Measurements from ENCODE around the gene KCNA1. TPM values are rescaled to one million over a fixed set of nuclear protein-coding genes. Genes with fewer than 3 reads are reported as not detected.

Gene KCNA1
- total RNA-seq, 2 donors from 2014 or later = 0.11 TPM; not detected in 1

DNA sequence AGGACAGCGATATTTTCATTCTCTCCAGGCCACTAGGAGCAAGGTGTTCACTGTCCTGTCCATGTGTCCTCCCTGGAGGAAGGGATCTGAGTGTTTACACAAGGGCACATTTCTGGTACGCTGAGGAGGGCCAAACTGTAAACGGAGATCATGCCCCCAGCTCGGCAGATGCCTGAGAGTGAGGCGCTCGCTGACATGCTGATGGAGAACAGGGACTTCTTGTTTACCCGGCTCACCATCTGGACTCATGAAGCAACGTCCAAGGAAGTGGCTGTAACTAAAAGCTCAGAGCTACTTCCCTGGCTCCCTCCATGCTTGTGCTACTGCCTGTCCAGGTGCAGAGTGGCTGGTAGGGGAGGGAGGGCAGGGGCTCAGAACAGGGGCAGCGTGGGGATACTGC is 43.4 kb upstream of the KCNA1 start:
- Histone ChIP-seq H3K27me3 (replicated peaks; ENCODE audit: insufficient read depth) (peaks cover 8% of the 10 kb centered on the region), H3K4me3 (no peak overlapping the region), H3K9me3 (no peaks in the 10 kb centered on the region), H3K27ac (no peak overlapping the region), H3K4me1 (replicated peaks) (no peaks in the 10 kb centered on the region), H3K36me3 (no peaks in the 10 kb centered on the region)
- WGBS = 13% methylated on average over 9 of the region's 9 CpGs
- no peak for DNase-seq (ENCODE audit: low spot score)
- no peak for TF ChIP-seq POLR2AphosphoS5 (IDR thresholded peaks at IDR 0.05)
- TF ChIP-seq, protein P1, sequence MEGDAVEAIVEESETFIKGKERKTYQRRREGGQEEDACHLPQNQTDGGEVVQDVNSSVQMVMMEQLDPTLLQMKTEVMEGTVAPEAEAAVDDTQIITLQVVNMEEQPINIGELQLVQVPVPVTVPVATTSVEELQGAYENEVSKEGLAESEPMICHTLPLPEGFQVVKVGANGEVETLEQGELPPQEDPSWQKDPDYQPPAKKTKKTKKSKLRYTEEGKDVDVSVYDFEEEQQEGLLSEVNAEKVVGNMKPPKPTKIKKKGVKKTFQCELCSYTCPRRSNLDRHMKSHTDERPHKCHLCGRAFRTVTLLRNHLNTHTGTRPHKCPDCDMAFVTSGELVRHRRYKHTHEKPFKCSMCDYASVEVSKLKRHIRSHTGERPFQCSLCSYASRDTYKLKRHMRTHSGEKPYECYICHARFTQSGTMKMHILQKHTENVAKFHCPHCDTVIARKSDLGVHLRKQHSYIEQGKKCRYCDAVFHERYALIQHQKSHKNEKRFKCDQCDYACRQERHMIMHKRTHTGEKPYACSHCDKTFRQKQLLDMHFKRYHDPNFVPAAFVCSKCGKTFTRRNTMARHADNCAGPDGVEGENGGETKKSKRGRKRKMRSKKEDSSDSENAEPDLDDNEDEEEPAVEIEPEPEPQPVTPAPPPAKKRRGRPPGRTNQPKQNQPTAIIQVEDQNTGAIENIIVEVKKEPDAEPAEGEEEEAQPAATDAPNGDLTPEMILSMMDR (IDR thresholded peaks at IDR 0.05) = no peak
- no peak for TF ChIP-seq POLR2A (IDR thresholded peaks at IDR 0.05)
- intact Hi-C loops (cut with DNase I) = no loop called here

- intact Hi-C loops (cut with DNase I) = no loop called here
- H3K36me3 ChIP-seq = no peaks in the 10 kb centered on the region
- H3K27me3 ChIP-seq (replicated peaks; ENCODE audit: insufficient read depth) = peaks cover 9% of the 10 kb centered on the region
- no peak overlapping the region for H3K4me3 ChIP-seq
- WGBS = 86% methylated on average over 5 of the region's 5 CpGs
- no peak for DNase-seq (ENCODE audit: low spot score)
- H3K9me3 ChIP-seq = no peaks in the 10 kb centered on the region
- no peaks in the 10 kb centered on the region for H3K4me1 ChIP-seq (replicated peaks)
- H3K27ac ChIP-seq = no peak overlapping the region
- TF ChIP-seq POLR2AphosphoS5 (IDR thresholded peaks at IDR 0.05) (no peak), POLR2A (IDR thresholded peaks at IDR 0.05) (no peak)
- TF ChIP-seq, protein P1 (IDR thresholded peaks at IDR 0.05) = no peak
These were observed 42.3 kb upstream of the KCNA1 start for GRCh38 chr12:4867384-4867783.

- Histone ChIP-seq H3K4me1 (replicated peaks) (no peaks in the 10 kb centered on the region), H3K4me3 (no peak overlapping the region), H3K9me3 (no peaks in the 10 kb centered on the region), H3K27me3 (replicated peaks; ENCODE audit: insufficient read depth) (peaks cover 7% of the 10 kb centered on the region), H3K27ac (no peak overlapping the region), H3K36me3 (no peaks in the 10 kb centered on the region)
- no peak for TF ChIP-seq POLR2A (IDR thresholded peaks at IDR 0.05)
- TF ChIP-seq, protein P1 (IDR thresholded peaks at IDR 0.05) = no peak
- TF ChIP-seq POLR2AphosphoS5 (IDR thresholded peaks at IDR 0.05) = no peak
- 91% methylated on average over 3 of the region's 3 CpGs for WGBS
- no peak for DNase-seq (ENCODE audit: low spot score)
- intact Hi-C loops (cut with DNase I) = no loop called here
These were observed 39.3 kb upstream of the KCNA1 start for GRCh38 chr12:4870423-4870822.

DNA sequence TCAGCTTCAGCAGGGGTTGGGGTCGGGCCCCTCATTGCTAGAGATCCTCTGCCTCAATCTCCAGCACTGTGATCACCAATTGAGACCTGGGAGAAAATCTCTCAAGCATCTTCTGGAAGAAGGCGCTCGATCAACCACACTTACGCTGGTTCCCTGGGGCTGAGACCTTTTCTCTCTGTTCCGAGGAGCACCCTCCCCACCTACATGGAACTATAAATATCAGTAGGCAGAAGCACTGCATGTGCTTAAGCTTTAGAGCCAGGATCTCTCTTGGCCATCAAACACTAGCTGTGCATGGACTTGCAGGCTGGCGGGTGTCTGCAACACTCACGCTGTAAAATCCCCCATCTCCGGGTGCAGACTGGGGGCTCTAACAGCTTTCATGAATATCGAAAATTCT is 38.2 kb upstream of the KCNA1 start:
- Histone ChIP-seq H3K9me3 (no peaks in the 10 kb centered on the region), H3K4me3 (no peak overlapping the region), H3K4me1 (replicated peaks) (no peaks in the 10 kb centered on the region), H3K27ac (no peak overlapping the region), H3K27me3 (replicated peaks; ENCODE audit: insufficient read depth) (peaks cover 7% of the 10 kb centered on the region), H3K36me3 (no peaks in the 10 kb centered on the region)
- TF ChIP-seq POLR2AphosphoS5 (IDR thresholded peaks at IDR 0.05) (no peak), POLR2A (IDR thresholded peaks at IDR 0.05) (no peak)
- TF ChIP-seq, protein P1 (IDR thresholded peaks at IDR 0.05) = no peak
- WGBS = 69% methylated on average over 9 of the region's 9 CpGs
- intact Hi-C loops (cut with DNase I) = no loop called here
- DNase-seq (ENCODE audit: low spot score) = no peak

DNA sequence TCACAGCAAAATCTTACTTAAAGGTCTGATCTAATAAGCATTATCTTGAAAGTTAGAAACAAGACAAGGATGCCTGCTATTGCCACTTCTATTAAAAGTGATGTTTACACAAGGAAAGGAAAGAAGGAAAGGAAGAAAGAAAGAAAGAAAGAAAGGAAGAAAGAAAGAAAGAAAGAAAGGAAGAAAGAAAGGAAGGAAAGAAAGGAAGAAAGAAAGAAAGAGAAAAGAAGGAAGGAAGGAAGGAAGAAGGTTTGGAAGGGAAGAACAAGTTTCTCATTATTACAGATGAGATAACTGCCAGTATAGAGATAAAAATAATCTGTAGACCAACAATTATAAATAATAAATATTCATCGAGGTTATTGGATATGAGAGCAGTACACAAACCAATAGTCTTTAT is 35.8 kb upstream of the KCNA1 start:
- peaks cover 4% of the 10 kb centered on the region for H3K27me3 ChIP-seq (replicated peaks; ENCODE audit: insufficient read depth)
- WGBS = 89% methylated on average over 1 of the region's 1 CpG
- intact Hi-C loops (cut with DNase I) = no loop called here
- no peak overlapping the region for H3K27ac ChIP-seq
- DNase-seq (ENCODE audit: low spot score) = no peak
- H3K36me3 ChIP-seq = no peaks in the 10 kb centered on the region
- TF ChIP-seq, protein P1 (IDR thresholded peaks at IDR 0.05) = no peak
- TF ChIP-seq POLR2AphosphoS5 (IDR thresholded peaks at IDR 0.05) = no peak
- no peak for TF ChIP-seq POLR2A (IDR thresholded peaks at IDR 0.05)
- no peaks in the 10 kb centered on the region for H3K9me3 ChIP-seq
- H3K4me1 ChIP-seq (replicated peaks) = no peaks in the 10 kb centered on the region
- H3K4me3 ChIP-seq = no peak overlapping the region
